Endothelial cell of umbilical vein (primary cell): ENCODE data around the gene SMKR1. TPM values are rescaled to one million over a fixed set of nuclear protein-coding genes. Genes with fewer than 3 reads are reported as not detected.

ENCODE experiments used
- BruUV-seq: library from RNA; stranded (reverse); fragments of 400-500 nt; replicated peaks from 2 replicates; lab custom pipeline; 2021; lab: Mats Ljungman, UMichigan
- CTCF ChIA-PET: fragments of 300-600, 350-600 bp; sonication (Branson Sonifier 250); formaldehyde crosslinking; loops from one replicate; lab custom pipeline; 2021; ENCODE audit warnings: antibody characterized with exemption, inconsistent platforms; lab: Charles Lee
- POLR2A ChIA-PET: fragments of 300-600, 350-600 bp; sonication (Branson Sonifier 250); formaldehyde crosslinking; loops from one replicate; lab custom pipeline; 2021; ENCODE audit warnings: antibody characterized with exemption, inconsistent platforms; lab: Charles Lee
- DNase-seq: peaks from one replicate; pipeline ENCODE4 v3.0.0-alpha.2; 2011; ENCODE audit warnings: low read depth, low spot score
- FAIRE-seq: peaks from 2 replicates; lab custom pipeline; 2011; peaks lifted over from hg19 to GRCh38; lab: Jason Lieb, UNC
- H2AFZ ChIP-seq: 2 replicates; pipeline ENCODE4 v1.6.0; 2012; ENCODE audit warnings: low read depth, low read length, control low read depth, inconsistent platforms
- H3K27ac ChIP-seq: 2 replicates; pipeline ENCODE4 v1.5.1; 2011; ENCODE audit warnings: low read depth, mild to moderate bottlenecking, control low read depth, low read length, moderate library complexity; ENCODE audit not compliant: insufficient read depth
- H3K27me3 ChIP-seq, 2 experiments: 2 replicates each; pipeline versions ENCODE4 v1.6.0 to v1.6.1; 2011; ENCODE audit warnings: low read length in 2 of 2, mixed read lengths in 1 of 2; ENCODE audit not compliant: control insufficient read depth in 2 of 2, insufficient read depth in 2 of 2
- H3K36me3 ChIP-seq, 2 experiments: 2 replicates in 1 of 2; 3 replicates in 1 of 2; pipeline ENCODE4 v1.5.1; 2011; ENCODE audit warnings: low read length in 2 of 2, mild to moderate bottlenecking in 1 of 2, moderate library complexity in 1 of 2; ENCODE audit not compliant: control insufficient read depth in 2 of 2, insufficient read depth in 2 of 2; ENCODE audit errors: extremely low read depth in 1 of 2
- H3K4me1 ChIP-seq: 3 replicates; pipeline ENCODE4 v1.5.1; 2011; ENCODE audit warnings: mild to moderate bottlenecking, low read length; ENCODE audit not compliant: control insufficient read depth, insufficient read depth; ENCODE audit errors: extremely low read depth
- H3K4me2 ChIP-seq: 2 replicates; pipeline ENCODE4 v1.6.1; 2011; ENCODE audit warnings: low read length, control low read depth, mixed read lengths; ENCODE audit not compliant: insufficient read depth
- H3K4me3 ChIP-seq, 3 experiments: fragments of 200-600 bp in 1 of 3; sonication (generic), shearing (Covaris generic) in 1 of 3; replicated peaks in 1 of 3; 2 replicates each; pipeline ENCODE4 v1.5.1; 2011 to 2016; ENCODE audit warnings: control low read depth in 3 of 3, low read length in 3 of 3, mild to moderate bottlenecking in 2 of 3, inconsistent platforms in 1 of 3, low read depth in 1 of 3, moderate library complexity in 1 of 3; ENCODE audit not compliant: insufficient read depth in 1 of 3
- H3K79me2 ChIP-seq: 2 replicates; pipeline ENCODE4 v1.6.0; 2012; ENCODE audit warnings: low read length, inconsistent platforms; ENCODE audit not compliant: control insufficient read depth, insufficient read depth
- H3K9ac ChIP-seq: replicated peaks from 2 replicates; pipeline ENCODE3; 2011; ENCODE audit warnings: low read length, control low read depth; ENCODE audit not compliant: insufficient read depth; ENCODE audit errors: extremely low read depth
- H3K9me1 ChIP-seq: replicated peaks from 3 replicates; pipeline ENCODE4 v1.6.0; 2011; ENCODE audit warnings: mild to moderate bottlenecking, low read length; ENCODE audit not compliant: control insufficient read depth, insufficient read depth; ENCODE audit errors: extremely low read depth
- H3K9me3 ChIP-seq: replicated peaks from 2 replicates; pipeline ENCODE4 v1.5.1; 2012; ENCODE audit warnings: low read length, inconsistent platforms; ENCODE audit not compliant: control insufficient read depth, insufficient read depth
- H4K20me1 ChIP-seq: replicated peaks from 2 replicates; pipeline ENCODE3; 2011; ENCODE audit warnings: mild to moderate bottlenecking, low read length; ENCODE audit not compliant: control insufficient read depth, insufficient read depth; ENCODE audit errors: extremely low read depth
- CTCF ChIP-seq, 2 donors: IDR thresholded peaks; 1 replicate in 1 of 2; 2 replicates in 1 of 2; pipeline ENCODE4 v1.5.1; 2011; ENCODE audit warnings: low read length in 2 of 2, mild to moderate bottlenecking in 2 of 2, moderate library complexity in 2 of 2, control low read depth in 1 of 2, inconsistent platforms in 1 of 2, low read depth in 1 of 2; ENCODE audit not compliant: insufficient read depth in 1 of 2; ENCODE audit errors: extremely low read depth in 1 of 2
- EZH2 ChIP-seq: IDR thresholded peaks from 2 replicates; pipeline ENCODE4 v1.6.1; 2012; ENCODE audit warnings: borderline replicate concordance, low read depth, mild to moderate bottlenecking, moderate library complexity, low read length, inconsistent platforms; ENCODE audit not compliant: severe bottlenecking
- FOS ChIP-seq: IDR thresholded peaks from 2 replicates; pipeline ENCODE4 v1.6.1; 2011; ENCODE audit warnings: mild to moderate bottlenecking, low read length, moderate library complexity, borderline replicate concordance; ENCODE audit not compliant: insufficient read depth
- GATA2 ChIP-seq: IDR thresholded peaks from 2 replicates; pipeline ENCODE4 v1.7.0; 2011; ENCODE audit warnings: low read depth, mild to moderate bottlenecking, moderate library complexity, mixed read lengths, low read length; ENCODE audit not compliant: insufficient read length, insufficient read depth
- JUN ChIP-seq: IDR thresholded peaks from 2 replicates; pipeline ENCODE4 v1.6.1; 2011; ENCODE audit warnings: borderline replicate concordance, low read depth; ENCODE audit not compliant: insufficient read length, insufficient read depth
- MAX ChIP-seq: IDR thresholded peaks from 2 replicates; pipeline ENCODE4 v1.6.1; 2011; ENCODE audit not compliant: insufficient read depth, insufficient read length
- MYC ChIP-seq: IDR thresholded peaks from one replicate; pipeline ENCODE4 v1.6.1; 2011; ENCODE audit warnings: mild to moderate bottlenecking, low read depth, low read length
- POLR2A ChIP-seq: IDR thresholded peaks from 2 replicates; pipeline ENCODE4 v1.6.1; 2012; ENCODE audit warnings: low read depth, mild to moderate bottlenecking, control low read depth, low read length
- POLR2AphosphoS5 ChIP-seq: IDR thresholded peaks from 2 replicates; pipeline ENCODE4 v1.6.1; 2012; ENCODE audit warnings: low read depth, mild to moderate bottlenecking, control low read depth, low read length, moderate library complexity; ENCODE audit not compliant: insufficient read depth
- dilution Hi-C: fragments of 300-500 bp; cut with MboI; formaldehyde crosslinking; loops from one replicate; pipeline ENCODE4 v1.15.0; 2019; ENCODE audit warnings: low sequenced_read_pairs; ENCODE audit not compliant: extremely low pct_ligation_motif_present
- intact Hi-C: fragments of 100-400 bp; cut with micrococcal nuclease; formaldehyde crosslinking; loops from one replicate; pipeline ENCODE4 v1.10.0; 2022
- polyA plus RNA-seq, 4 experiments: library from polyadenylated mRNA; depleted of rRNA in 3 of 4; stranded (reverse) in 3 of 4; unstranded in 1 of 4; fragments of >200 nt; gene quantifications; 2 replicates each; pipeline versions ENCODE4 v1.2.1 to v1.2.3, GENCODE V29; 2011 to 2012; ENCODE audit warnings: missing spikeins in 1 of 4
- total RNA-seq: library from RNA; stranded (reverse); gene quantifications from 2 replicates; pipeline ENCODE4 v1.2.3, GENCODE V29; 2021

The SMKR1 gene
- total and polyA plus RNA-seq, 2 donors (not counting 3 experiments of a cell fraction or from before 2014, with no cell fraction given): 0.64 TPM; not detected in 1

GRCh38 chr7:129525225-129525862, 23.0 kb downstream of the SMKR1 start:
- FAIRE-seq (no peak), DNase-seq (no peak)
- Histone ChIP-seq H3K4me1 (no peaks in the 10 kb centered on the region), H3K9me3 (no peaks in the 10 kb centered on the region), H3K9ac (no peak overlapping the region), H3K9me1 (no peaks in the 10 kb centered on the region), H3K36me3 (no peaks in the 10 kb centered on the region), H4K20me1 (no peaks in the 10 kb centered on the region), H2AFZ (no peak overlapping the region), H3K79me2 (no peaks in the 10 kb centered on the region), H3K27ac (no peak overlapping the region), H3K27me3 (peaks cover 2 to 3% of the 10 kb centered on the region in 2 experiments), H3K4me2 (no peak overlapping the region), H3K4me3 (no peak overlapping the region)
- ChIA-PET POLR2A (no interaction called here), CTCF (interaction anchor here (0.9 kb wide), 1 partner anchor 10 kb away, joined by 4 read pairs; no protein-coding TSS in a partner anchor)
- TF ChIP-seq POLR2A (no peak), FOS (no peak), CTCF (IDR thresholded peaks at IDR 0.05; ENCODE audit: extremely low read depth in 1 of 2, insufficient read depth in 1 of 2, low read depth in 1 of 2, low read length in 2 of 2) (no peak), POLR2AphosphoS5 (no peak), GATA2 (no peak), MAX (no peak), JUN (no peak), EZH2 (no peak), MYC (no peak)
- intact Hi-C loops (no loop called here), dilution Hi-C loops (no loop called here)
- BruUV-seq: no TSS peak
